AML-193 (cell line): ENCODE data around the gene RIC1.
A peak's percentile ranks its signal among the peaks of the same experiment; 100 is the strongest.
"Not testable (repeated sequence)": the region's sequence is repeated elsewhere in the genome, so short reads cannot be mapped to it uniquely, and the experiment has no call there.

Source experiments
- DNase-seq, 2 experiments: peaks; one replicate each; lab custom pipeline; 2025; lab: John Stamatoyannopoulos, UW

Gene RIC1

GRCh38 chr9:5621327-5621726 is 7.6 kb upstream of the RIC1 start:
- no peak for DNase-seq

GRCh38 chr9:5622016-5622415 is 6.9 kb upstream of the RIC1 start:
- DNase-seq: no peak

DNA sequence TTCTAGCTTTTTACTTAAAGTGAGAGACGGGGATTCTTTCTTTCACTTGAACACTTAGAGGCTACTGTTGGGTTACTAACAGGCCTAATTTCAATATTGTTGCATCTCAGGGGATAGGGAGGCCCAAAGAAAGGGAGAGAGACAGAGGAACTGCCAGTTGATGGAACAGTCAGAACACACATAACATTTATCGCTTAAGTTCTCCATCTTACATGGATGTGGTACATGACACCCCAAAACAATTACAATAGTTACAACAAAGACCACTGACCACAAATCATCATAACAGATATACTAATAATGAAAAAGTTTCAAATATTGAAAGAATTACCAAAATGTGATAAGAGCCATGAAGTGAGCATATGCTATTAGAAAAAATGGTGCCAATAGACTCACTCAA is 4.3 kb upstream of the RIC1 start:
- no peak for DNase-seq

- DNase-seq: peak; percentile 98 to 99
These were observed 1.9 kb upstream of the RIC1 start for GRCh38 chr9:5626727-5627634.

GRCh38 chr9:5627686-5628085 is 1.2 kb upstream of the RIC1 start:
- not testable (repeated sequence) for DNase-seq

- DNase-seq: no peak
These were observed 751 bp upstream of the RIC1 start for GRCh38 chr9:5628183-5628529.

DNA sequence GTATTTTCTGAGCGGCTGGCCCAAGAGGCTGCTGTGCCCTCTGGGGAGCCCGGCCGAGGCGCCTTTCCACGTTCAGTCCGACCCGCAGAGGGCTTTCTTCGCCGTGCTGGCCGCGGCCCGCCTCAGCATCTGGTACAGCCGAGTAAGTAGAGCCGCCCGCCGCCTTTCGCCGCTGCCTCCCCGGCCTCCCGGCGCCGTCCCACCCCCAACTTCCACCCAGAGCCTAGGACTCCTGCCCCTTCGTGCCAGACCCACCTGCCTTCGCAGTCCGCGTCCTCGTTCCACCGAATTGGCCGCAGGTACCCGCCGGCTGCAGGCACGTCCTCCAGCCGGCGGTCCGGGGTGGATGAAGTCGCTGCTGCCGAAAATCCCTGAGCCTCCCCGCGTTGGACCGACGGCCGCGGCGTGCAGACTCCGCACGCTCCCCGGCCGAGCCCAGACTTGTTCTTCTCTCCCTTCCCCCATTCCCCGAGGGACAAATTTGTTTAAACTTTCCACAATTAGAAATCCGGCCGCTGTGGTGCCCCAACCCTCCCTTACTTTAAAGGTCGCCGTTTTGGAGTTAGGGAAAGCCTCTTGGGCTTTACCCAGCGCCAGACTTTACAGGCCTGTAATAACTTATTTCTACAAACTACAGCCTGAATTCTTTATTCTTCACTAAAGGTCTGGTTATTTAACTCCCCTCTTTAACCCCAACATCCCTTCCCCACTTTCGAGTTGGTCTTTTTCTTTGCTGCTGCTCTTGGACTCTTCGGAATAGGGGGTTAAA is 589 bp downstream of the RIC1 start:
- DNase-seq: no peak

- DNase-seq: no peak
These were observed 1.2 kb downstream of the RIC1 start for GRCh38 chr9:5630081-5630507.

DNA sequence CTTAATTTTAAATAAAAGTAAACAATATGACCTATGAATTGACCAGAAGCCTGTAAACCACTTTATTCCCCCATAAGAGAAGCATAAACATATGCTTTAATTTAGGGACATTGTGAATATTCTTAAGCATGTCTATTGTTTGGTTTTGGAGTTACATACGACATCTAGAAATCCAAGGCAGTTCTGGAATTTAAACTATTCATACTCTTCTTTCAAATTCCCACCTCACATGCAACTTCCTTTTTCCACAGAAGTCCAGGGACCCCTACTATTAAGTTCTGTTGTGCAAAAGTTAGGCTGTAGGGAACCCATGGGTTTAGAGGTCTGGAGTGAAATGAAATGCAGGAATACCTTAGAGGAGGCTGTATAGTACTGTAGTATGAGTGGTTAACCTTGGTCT is 2.1 kb downstream of the RIC1 start:
- DNase-seq: no peak

GRCh38 chr9:5632540-5632939 is 3.6 kb downstream of the RIC1 start:
- DNase-seq: no peak

GRCh38 chr9:5633243-5633642 is 4.3 kb downstream of the RIC1 start:
- DNase-seq: peak; percentile 16 to 22

- DNase-seq: no peak
These were observed 6.5 kb downstream of the RIC1 start for GRCh38 chr9:5635390-5635789.

- DNase-seq: no peak
These were observed 10.9 kb downstream of the RIC1 start for GRCh38 chr9:5639816-5640215.

- DNase-seq: no peak
These were observed 13.3 kb downstream of the RIC1 start for GRCh38 chr9:5642170-5642569.

- DNase-seq: no peak
These were observed 14.2 kb downstream of the RIC1 start for GRCh38 chr9:5643005-5643624.

DNA sequence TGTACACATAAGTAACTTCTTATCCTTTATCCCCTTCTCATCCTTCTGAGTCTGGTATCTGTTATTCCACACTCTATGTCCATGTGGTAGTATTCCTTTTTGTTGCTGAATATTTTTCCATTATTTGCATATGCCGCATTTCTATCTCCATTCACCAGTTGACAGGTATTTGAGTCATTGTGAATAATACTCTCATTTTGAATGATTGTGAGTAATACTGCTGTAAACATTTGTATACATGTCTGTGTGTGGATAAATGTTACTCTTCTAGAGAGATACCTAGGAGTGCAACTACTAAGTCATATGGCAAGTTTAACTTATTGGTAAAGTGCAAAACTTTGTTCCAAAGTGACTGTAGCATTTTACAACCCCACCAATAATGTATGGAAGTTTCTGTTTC is 15.6 kb downstream of the RIC1 start:
- DNase-seq: no peak

DNA sequence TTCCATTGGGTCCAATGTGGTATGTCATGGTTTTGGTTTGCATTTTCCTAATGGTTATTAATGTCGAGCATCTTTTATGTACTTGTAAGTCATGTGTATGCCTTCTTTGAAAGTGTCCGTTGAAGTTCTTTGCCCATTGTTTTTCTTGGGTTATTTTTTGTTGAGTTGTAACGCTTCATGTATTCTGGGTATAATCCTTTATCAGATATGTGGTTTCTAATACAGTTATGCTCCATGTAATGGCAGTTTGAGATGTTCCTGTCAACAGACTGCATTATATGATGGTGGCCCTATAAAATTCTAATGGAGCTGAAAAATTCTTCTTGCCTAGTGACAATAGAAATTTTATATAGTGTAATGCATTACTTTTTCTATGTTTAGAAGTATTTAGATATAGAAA is 17.2 kb downstream of the RIC1 start:
- DNase-seq: no peak

DNA sequence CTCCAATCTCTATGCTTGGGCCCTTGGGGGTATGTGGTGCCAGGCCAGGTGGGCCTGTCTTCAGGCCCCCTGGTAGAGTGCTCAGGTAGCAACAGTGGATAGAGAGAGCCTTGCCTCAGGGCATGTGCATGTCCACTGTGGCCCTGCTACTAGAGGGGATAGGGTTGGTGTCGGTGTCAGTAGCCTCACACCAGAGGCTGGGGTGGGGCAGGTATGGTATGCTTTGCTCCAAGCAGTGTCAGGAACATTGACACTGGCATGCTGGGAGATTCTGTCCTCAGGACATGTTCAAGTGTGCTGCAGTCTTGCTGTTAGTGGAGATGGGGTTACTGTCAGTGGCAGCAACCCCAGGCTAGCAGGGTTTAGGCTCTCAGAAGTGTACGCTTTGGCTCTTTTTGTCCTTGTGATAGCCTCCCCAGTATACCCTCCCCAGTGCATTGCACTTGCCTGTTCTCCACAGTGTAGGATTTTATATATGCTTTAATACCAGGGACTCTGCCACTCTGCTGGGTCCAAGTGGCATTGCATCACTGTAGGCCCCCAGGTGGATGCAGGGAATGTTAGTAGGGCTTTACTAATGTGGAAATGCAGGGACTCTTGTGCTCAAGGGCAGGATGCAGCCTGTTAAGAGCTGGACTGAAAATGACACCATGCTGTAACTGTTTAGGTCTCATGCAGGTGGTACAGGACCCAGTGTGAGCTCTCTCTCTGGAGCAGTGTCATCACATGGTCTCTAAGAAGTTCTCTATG is 21.6 kb downstream of the RIC1 start:
- DNase-seq: no peak

- no peak for DNase-seq
These were observed 22.3 kb downstream of the RIC1 start for GRCh38 chr9:5651246-5651645.

DNA sequence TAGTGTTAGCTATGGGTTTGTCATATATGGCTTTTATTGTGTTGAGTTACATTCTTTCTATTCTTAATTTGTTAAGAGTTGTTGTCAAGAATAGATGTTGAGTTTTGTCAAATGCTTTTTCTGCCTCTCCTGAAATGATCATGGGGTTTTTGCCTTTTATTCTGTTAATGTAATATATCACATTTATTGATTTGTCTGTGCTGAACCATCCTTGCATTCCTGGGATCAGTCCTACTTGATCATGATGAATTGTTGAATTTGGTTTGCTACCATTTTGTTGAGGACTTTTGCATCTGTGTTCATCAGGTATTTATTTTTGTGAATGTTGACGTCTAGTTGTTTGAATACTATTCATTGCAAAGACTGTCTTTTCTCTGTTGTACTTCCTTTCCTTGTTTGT is 23.9 kb downstream of the RIC1 start:
- DNase-seq: no peak

GRCh38 chr9:5662804-5663203 is 33.9 kb downstream of the RIC1 start:
- not testable (repeated sequence) for DNase-seq

- DNase-seq: no peak
These were observed 36.2 kb downstream of the RIC1 start for GRCh38 chr9:5665059-5665458.
